SK-N-SH treated with all-trans-retinoic acid at 6 μM for 48 hours (cell line): ENCODE measurements around the gene CTNNA3.

Experiments used
- ATAC-seq: fragments of 200-7000 bp; cut with Tn5 transposase; 3 replicates; pipeline ENCODE4 v1.9.1; 2020; ENCODE audit warnings: mild to moderate bottlenecking, moderate library complexity
- ARNTL ChIP-seq: fragments of 450-650 bp; formaldehyde crosslinking; IDR thresholded peaks from 2 replicates; pipeline ENCODE4 v1.5.0; 2020; ENCODE audit warnings: low read depth, mild to moderate bottlenecking, moderate library complexity, borderline replicate concordance
- BACH2 ChIP-seq: fragments of 250-450 bp; sonication (Bioruptor Pico); IDR thresholded peaks from 2 replicates; pipeline ENCODE4 v1.9.0; 2021; ENCODE audit warnings: mild to moderate bottlenecking, borderline replicate concordance
- CREB5 ChIP-seq: fragments of 250-450 bp; sonication (Bioruptor Pico); IDR thresholded peaks from 2 replicates; pipeline ENCODE4 v1.5.1; 2020; ENCODE audit warnings: low read depth, mild to moderate bottlenecking, moderate library complexity
- CSDC2 ChIP-seq: fragments of 250-450 bp; sonication (Bioruptor Pico); IDR thresholded peaks from 2 replicates; pipeline ENCODE4 v1.5.0; 2020; ENCODE audit warnings: mild to moderate bottlenecking, moderate library complexity
- ESRRG ChIP-seq: fragments of 250-450 bp; sonication (Bioruptor Pico); IDR thresholded peaks from 2 replicates; pipeline ENCODE4 v1.6.1; 2021; ENCODE audit warnings: mild to moderate bottlenecking
- GLIS3 ChIP-seq: fragments of 250-450 bp; sonication (Bioruptor Pico); IDR thresholded peaks from 2 replicates; pipeline ENCODE4 v1.5.0; 2020; ENCODE audit warnings: mild to moderate bottlenecking, moderate library complexity
- ISL1 ChIP-seq: fragments of 250-450 bp; sonication (Bioruptor Pico); IDR thresholded peaks from 2 replicates; pipeline ENCODE4 v2.1.2; 2022; ENCODE audit warnings: mild to moderate bottlenecking, moderate library complexity
- OSR1 ChIP-seq: fragments of 250-450 bp; sonication (Bioruptor Pico); IDR thresholded peaks from 2 replicates; pipeline ENCODE4 v1.8.0; 2022; ENCODE audit warnings: moderate library complexity, mild to moderate bottlenecking, inconsistent platforms
- RARB ChIP-seq: fragments of 250-450 bp; sonication (Bioruptor Pico); IDR thresholded peaks from 2 replicates; pipeline ENCODE4 v1.8.0; 2021; ENCODE audit warnings: mild to moderate bottlenecking, moderate library complexity
- SNAI2 ChIP-seq: fragments of 250-450 bp; sonication (Bioruptor Pico); IDR thresholded peaks from 2 replicates; pipeline ENCODE4 v1.5.0; 2020; ENCODE audit warnings: mild to moderate bottlenecking, moderate library complexity
- TCF4 ChIP-seq: fragments of 250-450 bp; sonication (Bioruptor Pico); IDR thresholded peaks from 2 replicates; pipeline ENCODE4 v1.8.0; 2021; ENCODE audit warnings: mild to moderate bottlenecking, moderate library complexity, borderline replicate concordance
- ZFP3 ChIP-seq: fragments of 250-450 bp; sonication (Bioruptor Pico); IDR thresholded peaks from 2 replicates; pipeline ENCODE4 v1.5.0; 2020; ENCODE audit warnings: mild to moderate bottlenecking, moderate library complexity
- ZFP30 ChIP-seq: fragments of 450-650 bp; formaldehyde crosslinking; IDR thresholded peaks from 2 replicates; pipeline ENCODE4 v1.5.0; 2022; ENCODE audit warnings: mild to moderate bottlenecking, moderate library complexity
- ZNF565 ChIP-seq: fragments of 450-650 bp; formaldehyde crosslinking; conservative IDR thresholded peaks from 2 replicates; pipeline ENCODE4 v1.5.0; 2020; ENCODE audit warnings: low read depth, mild to moderate bottlenecking, moderate library complexity
- ZNF70 ChIP-seq: fragments of 450-650 bp; formaldehyde crosslinking; IDR thresholded peaks from 2 replicates; pipeline ENCODE4 v1.5.0; 2020; ENCODE audit warnings: mild to moderate bottlenecking, moderate library complexity
- ZNF8 ChIP-seq: fragments of 450-650 bp; formaldehyde crosslinking; IDR thresholded peaks from 2 replicates; pipeline ENCODE4 v1.5.0; 2020; ENCODE audit warnings: mild to moderate bottlenecking, moderate library complexity
- TF ChIP-seq, protein P1 (sequence below): fragments of 250-450 bp; sonication (Bioruptor Pico); IDR thresholded peaks from 2 replicates; pipeline ENCODE4 v1.5.0; 2020; ENCODE audit warnings: mild to moderate bottlenecking, moderate library complexity
- TF ChIP-seq, protein P2 (sequence below): fragments of 250-450 bp; sonication (Bioruptor Pico); IDR thresholded peaks from 2 replicates; pipeline ENCODE4 v1.8.0; 2020; ENCODE audit warnings: mild to moderate bottlenecking, moderate library complexity, borderline replicate concordance
- TF ChIP-seq, protein P3 (sequence below): fragments of 250-450 bp; sonication (Bioruptor Pico); IDR thresholded peaks from 2 replicates; pipeline ENCODE4 v1.5.1; 2021; ENCODE audit warnings: mild to moderate bottlenecking, moderate library complexity

CTNNA3 gene

DNA sequence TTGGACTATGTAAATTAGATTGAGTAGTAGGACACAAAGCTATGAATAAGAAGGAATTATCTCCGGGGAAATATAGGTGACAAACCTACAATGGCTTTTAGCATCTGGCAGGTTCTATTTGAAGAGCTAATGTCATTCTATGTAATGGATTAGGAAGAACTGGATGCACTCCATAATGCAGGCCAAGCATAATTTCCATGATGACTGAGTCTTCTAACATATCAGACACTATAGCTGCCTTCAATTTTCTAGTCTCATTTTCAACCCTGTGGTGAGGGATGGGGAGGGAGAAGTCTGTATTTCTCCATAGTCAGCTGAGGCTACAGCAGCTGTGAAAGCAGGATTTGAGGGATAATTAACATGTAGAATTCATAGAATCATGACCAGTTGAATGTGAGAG lies 1160.6 kb downstream of the CTNNA3 start (continued):
- TF ChIP-seq, protein P1, sequence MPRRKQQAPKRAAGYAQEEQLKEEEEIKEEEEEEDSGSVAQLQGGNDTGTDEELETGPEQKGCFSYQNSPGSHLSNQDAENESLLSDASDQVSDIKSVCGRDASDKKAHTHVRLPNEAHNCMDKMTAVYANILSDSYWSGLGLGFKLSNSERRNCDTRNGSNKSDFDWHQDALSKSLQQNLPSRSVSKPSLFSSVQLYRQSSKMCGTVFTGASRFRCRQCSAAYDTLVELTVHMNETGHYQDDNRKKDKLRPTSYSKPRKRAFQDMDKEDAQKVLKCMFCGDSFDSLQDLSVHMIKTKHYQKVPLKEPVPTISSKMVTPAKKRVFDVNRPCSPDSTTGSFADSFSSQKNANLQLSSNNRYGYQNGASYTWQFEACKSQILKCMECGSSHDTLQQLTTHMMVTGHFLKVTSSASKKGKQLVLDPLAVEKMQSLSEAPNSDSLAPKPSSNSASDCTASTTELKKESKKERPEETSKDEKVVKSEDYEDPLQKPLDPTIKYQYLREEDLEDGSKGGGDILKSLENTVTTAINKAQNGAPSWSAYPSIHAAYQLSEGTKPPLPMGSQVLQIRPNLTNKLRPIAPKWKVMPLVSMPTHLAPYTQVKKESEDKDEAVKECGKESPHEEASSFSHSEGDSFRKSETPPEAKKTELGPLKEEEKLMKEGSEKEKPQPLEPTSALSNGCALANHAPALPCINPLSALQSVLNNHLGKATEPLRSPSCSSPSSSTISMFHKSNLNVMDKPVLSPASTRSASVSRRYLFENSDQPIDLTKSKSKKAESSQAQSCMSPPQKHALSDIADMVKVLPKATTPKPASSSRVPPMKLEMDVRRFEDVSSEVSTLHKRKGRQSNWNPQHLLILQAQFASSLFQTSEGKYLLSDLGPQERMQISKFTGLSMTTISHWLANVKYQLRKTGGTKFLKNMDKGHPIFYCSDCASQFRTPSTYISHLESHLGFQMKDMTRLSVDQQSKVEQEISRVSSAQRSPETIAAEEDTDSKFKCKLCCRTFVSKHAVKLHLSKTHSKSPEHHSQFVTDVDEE (CRISPR knock-in tag) = no peak
- TF ChIP-seq, all 23 proteins: peak for 0

DNA sequence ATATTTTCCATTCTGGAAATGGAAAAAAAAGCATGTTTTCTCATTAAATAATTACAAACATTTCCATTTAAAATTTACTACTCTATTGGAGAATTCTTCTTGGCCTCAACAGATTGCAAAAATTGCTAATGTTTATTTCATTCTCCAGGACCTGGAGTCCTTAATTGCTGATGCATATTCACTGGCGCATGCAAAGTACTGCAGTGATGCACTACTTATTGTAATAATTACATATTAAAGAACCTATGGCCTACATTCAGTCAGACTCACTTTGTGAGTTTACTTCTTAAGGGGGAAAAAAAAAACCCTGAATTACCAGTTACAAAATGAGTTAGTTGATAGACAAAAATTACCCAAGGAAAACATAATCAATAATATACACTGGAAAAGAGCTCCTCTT lies 1161.1 kb downstream of the CTNNA3 start:
- ATAC-seq = no peak
- no peak for TF ChIP-seq ZNF70
- no peak for TF ChIP-seq ZFP30
- no peak for TF ChIP-seq OSR1 (CRISPR knock-in tag)
- no peak for TF ChIP-seq CSDC2 (CRISPR knock-in tag)
- TF ChIP-seq TCF4 (CRISPR knock-in tag) = no peak
- TF ChIP-seq SNAI2 (CRISPR knock-in tag) = no peak
- TF ChIP-seq ZNF8 (CRISPR knock-in tag) = no peak
- TF ChIP-seq BACH2 (CRISPR knock-in tag) = no peak
- no peak for TF ChIP-seq ISL1
- TF ChIP-seq, protein P1 (CRISPR knock-in tag) = no peak
- TF ChIP-seq ARNTL (CRISPR knock-in tag) = no peak
- no peak for TF ChIP-seq CREB5 (CRISPR knock-in tag)

GRCh38 chr10:66521506-66521905 lies 1174.5 kb downstream of the CTNNA3 start:
- TF ChIP-seq ZNF565 (CRISPR knock-in tag) = no peak
- TF ChIP-seq, protein P1 (CRISPR knock-in tag) = no peak
- TF ChIP-seq, protein P2, sequence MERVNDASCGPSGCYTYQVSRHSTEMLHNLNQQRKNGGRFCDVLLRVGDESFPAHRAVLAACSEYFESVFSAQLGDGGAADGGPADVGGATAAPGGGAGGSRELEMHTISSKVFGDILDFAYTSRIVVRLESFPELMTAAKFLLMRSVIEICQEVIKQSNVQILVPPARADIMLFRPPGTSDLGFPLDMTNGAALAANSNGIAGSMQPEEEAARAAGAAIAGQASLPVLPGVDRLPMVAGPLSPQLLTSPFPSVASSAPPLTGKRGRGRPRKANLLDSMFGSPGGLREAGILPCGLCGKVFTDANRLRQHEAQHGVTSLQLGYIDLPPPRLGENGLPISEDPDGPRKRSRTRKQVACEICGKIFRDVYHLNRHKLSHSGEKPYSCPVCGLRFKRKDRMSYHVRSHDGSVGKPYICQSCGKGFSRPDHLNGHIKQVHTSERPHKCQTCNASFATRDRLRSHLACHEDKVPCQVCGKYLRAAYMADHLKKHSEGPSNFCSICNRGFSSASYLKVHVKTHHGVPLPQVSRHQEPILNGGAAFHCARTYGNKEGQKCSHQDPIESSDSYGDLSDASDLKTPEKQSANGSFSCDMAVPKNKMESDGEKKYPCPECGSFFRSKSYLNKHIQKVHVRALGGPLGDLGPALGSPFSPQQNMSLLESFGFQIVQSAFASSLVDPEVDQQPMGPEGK = no peak
- TF ChIP-seq ZNF70 = no peak
- no peak for TF ChIP-seq CREB5 (CRISPR knock-in tag)
- TF ChIP-seq ISL1 = no peak
- TF ChIP-seq BACH2 (CRISPR knock-in tag) = no peak
- TF ChIP-seq GLIS3 (CRISPR knock-in tag) = no peak
- no peak for TF ChIP-seq SNAI2 (CRISPR knock-in tag)
- no peak for TF ChIP-seq RARB (CRISPR knock-in tag)
- no peak for TF ChIP-seq ARNTL (CRISPR knock-in tag)
- no peak for TF ChIP-seq ESRRG (CRISPR knock-in tag)
- TF ChIP-seq ZFP3 = no peak
- TF ChIP-seq, protein P3, sequence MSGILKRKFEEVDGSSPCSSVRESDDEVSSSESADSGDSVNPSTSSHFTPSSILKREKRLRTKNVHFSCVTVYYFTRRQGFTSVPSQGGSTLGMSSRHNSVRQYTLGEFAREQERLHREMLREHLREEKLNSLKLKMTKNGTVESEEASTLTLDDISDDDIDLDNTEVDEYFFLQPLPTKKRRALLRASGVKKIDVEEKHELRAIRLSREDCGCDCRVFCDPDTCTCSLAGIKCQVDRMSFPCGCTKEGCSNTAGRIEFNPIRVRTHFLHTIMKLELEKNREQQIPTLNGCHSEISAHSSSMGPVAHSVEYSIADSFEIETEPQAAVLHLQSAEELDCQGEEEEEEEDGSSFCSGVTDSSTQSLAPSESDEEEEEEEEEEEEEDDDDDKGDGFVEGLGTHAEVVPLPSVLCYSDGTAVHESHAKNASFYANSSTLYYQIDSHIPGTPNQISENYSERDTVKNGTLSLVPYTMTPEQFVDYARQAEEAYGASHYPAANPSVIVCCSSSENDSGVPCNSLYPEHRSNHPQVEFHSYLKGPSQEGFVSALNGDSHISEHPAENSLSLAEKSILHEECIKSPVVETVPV (CRISPR knock-in tag) = no peak
- no peak for TF ChIP-seq CSDC2 (CRISPR knock-in tag)
- no peak for TF ChIP-seq ZNF8 (CRISPR knock-in tag)
- no peak for ATAC-seq
